Measurements from ENCODE around the gene DHX8.

Gene DHX8

GRCh38 chr17:43547659-43548256, 64.0 kb downstream of the DHX8 start:
- no peaks in the 10 kb centered on the region for H3K27me3 ChIP-seq (ENCODE audit: insufficient read depth, poor library complexity, severe bottlenecking)
- no peak overlapping the region for H3K27ac ChIP-seq (replicated peaks)
- no peak overlapping the region for H3K4me3 ChIP-seq (replicated peaks; ENCODE audit: insufficient read depth, low read length)
- DNase-seq (ENCODE audit: low read depth in 1 of 2, low spot score in 1 of 2), result no peak
- TF ChIP-seq CTCF (IDR thresholded peaks at IDR 0.05; ENCODE audit: insufficient read depth, low read length), result no peak
- TF ChIP-seq REST (IDR thresholded peaks at IDR 0.05; ENCODE audit: insufficient replicate concordance, low read depth), result no peak

- DNase-seq (ENCODE audit: low read depth in 1 of 2, low spot score in 1 of 2), result no peak
- TF ChIP-seq SPI1 (IDR thresholded peaks at IDR 0.05; ENCODE audit: borderline replicate concordance, low read depth) (no peak), REST (IDR thresholded peaks at IDR 0.05; ENCODE audit: insufficient replicate concordance, low read depth) (no peak), POLR2AphosphoS5 (IDR thresholded peaks at IDR 0.05; ENCODE audit: low read depth) (no peak), GABPA (IDR thresholded peaks at IDR 0.05; ENCODE audit: low read depth) (no peak)
- no peak overlapping the region for H3K27ac ChIP-seq (replicated peaks)
- H3K4me3 ChIP-seq (replicated peaks; ENCODE audit: insufficient read depth, low read length), result no peak overlapping the region
- no peaks in the 10 kb centered on the region for H3K27me3 ChIP-seq (ENCODE audit: insufficient read depth, poor library complexity, severe bottlenecking)
Observed at GRCh38 chr17:43548689-43549379, 65.1 kb downstream of the DHX8 start.

GRCh38 chr17:43549496-43549895, 65.7 kb downstream of the DHX8 start:
- Histone ChIP-seq H3K4me3 (replicated peaks; ENCODE audit: insufficient read depth, low read length) (no peak overlapping the region), H3K27ac (replicated peaks) (no peak overlapping the region), H3K27me3 (ENCODE audit: insufficient read depth, poor library complexity, severe bottlenecking) (no peaks in the 10 kb centered on the region)
- DNase-seq (ENCODE audit: low read depth in 1 of 2, low spot score in 1 of 2), result no peak
- TF ChIP-seq GABPA (IDR thresholded peaks at IDR 0.05; ENCODE audit: low read depth), result no peak
- TF ChIP-seq CTCF (IDR thresholded peaks at IDR 0.05; ENCODE audit: insufficient read depth, low read length), result no peak
- TF ChIP-seq SPI1 (IDR thresholded peaks at IDR 0.05; ENCODE audit: borderline replicate concordance, low read depth), result no peak
- TF ChIP-seq POLR2AphosphoS5 (IDR thresholded peaks at IDR 0.05; ENCODE audit: low read depth), result no peak
- TF ChIP-seq REST (IDR thresholded peaks at IDR 0.05; ENCODE audit: insufficient replicate concordance, low read depth), result no peak
